GM04503 (cell line): ENCODE data around the gene SLC6A19.
"Not testable (repeated sequence)": the region's sequence is repeated elsewhere in the genome, so short reads cannot be mapped to it uniquely, and the experiment has no call there.

ENCODE experiments used
- DNase-seq: peaks from one replicate; pipeline ENCODE4 v3.0.0-alpha.2; 2012; ENCODE audit warnings: low read depth

The SLC6A19 gene

GRCh38 chr5:1222621-1223277 is 21.4 kb downstream of the SLC6A19 start:
- DNase-seq, result no peak

GRCh38 chr5:1223278-1223670 is 21.9 kb downstream of the SLC6A19 start:
- no peak for DNase-seq

GRCh38 chr5:1224631-1225030 is 23.2 kb downstream of the SLC6A19 start:
- no peak for DNase-seq

GRCh38 chr5:1225081-1225480 is 23.7 kb downstream of the SLC6A19 start, which contains the start of gene SLC6A18:
Gene SLC6A18 (plus strand): TSS chr5:1225381. CDS start chr5:1225478, 97 bp downstream.
- DNase-seq, result no peak

- no peak for DNase-seq
Measured at GRCh38 chr5:1226231-1226630, 24.8 kb downstream of the SLC6A19 start.

GRCh38 chr5:1226839-1227581 is 25.6 kb downstream of the SLC6A19 start:
- no peak for DNase-seq

GRCh38 chr5:1227667-1228066 is 26.3 kb downstream of the SLC6A19 start:
- no peak for DNase-seq

- no peak for DNase-seq
Measured at GRCh38 chr5:1228120-1228519, 26.7 kb downstream of the SLC6A19 start.

GRCh38 chr5:1229023-1229422 is 27.6 kb downstream of the SLC6A19 start:
- not testable (repeated sequence) for DNase-seq

- DNase-seq, result no peak
Measured at GRCh38 chr5:1229822-1230221, 28.4 kb downstream of the SLC6A19 start.

GRCh38 chr5:1230551-1230950 is 29.2 kb downstream of the SLC6A19 start:
- DNase-seq, result no peak

- DNase-seq, result no peak
Measured at GRCh38 chr5:1231354-1231905, 30.0 kb downstream of the SLC6A19 start.

GRCh38 chr5:1232780-1233179 is 31.4 kb downstream of the SLC6A19 start:
- DNase-seq, result no peak

- DNase-seq, result no peak
Measured at GRCh38 chr5:1235379-1235778, 34.0 kb downstream of the SLC6A19 start.

GRCh38 chr5:1235838-1236237 is 34.4 kb downstream of the SLC6A19 start:
- DNase-seq, result no peak

- no peak for DNase-seq
Measured at GRCh38 chr5:1239505-1240251, 38.3 kb downstream of the SLC6A19 start.

- DNase-seq, result no peak
Measured at GRCh38 chr5:1240496-1241260, 39.3 kb downstream of the SLC6A19 start.

- DNase-seq, result no peak
Measured at GRCh38 chr5:1241509-1242080, 40.2 kb downstream of the SLC6A19 start.

GRCh38 chr5:1242733-1243486 is 41.5 kb downstream of the SLC6A19 start:
- DNase-seq, result no peak

GRCh38 chr5:1243487-1244130 is 42.2 kb downstream of the SLC6A19 start:
- no peak for DNase-seq
